Epithelial cell of esophagus (primary cell): ENCODE measurements around the gene COL4A2.

ENCODE experiments used
- DNase-seq: peaks from one replicate; pipeline ENCODE4 v3.0.0; 2010; ENCODE audit warnings: low read depth
- H3K4me3 ChIP-seq: 2 replicates; pipeline ENCODE4 v1.5.1; 2011; ENCODE audit warnings: mild to moderate bottlenecking, low read length, control low read depth
- TF ChIP-seq, protein P1 (sequence below): IDR thresholded peaks from 2 replicates; pipeline ENCODE4 v1.5.1; 2011; ENCODE audit warnings: low read depth, mild to moderate bottlenecking, low read length, control low read depth, inconsistent platforms; ENCODE audit not compliant: insufficient read depth; ENCODE audit errors: missing control alignments

The COL4A2 gene

DNA sequence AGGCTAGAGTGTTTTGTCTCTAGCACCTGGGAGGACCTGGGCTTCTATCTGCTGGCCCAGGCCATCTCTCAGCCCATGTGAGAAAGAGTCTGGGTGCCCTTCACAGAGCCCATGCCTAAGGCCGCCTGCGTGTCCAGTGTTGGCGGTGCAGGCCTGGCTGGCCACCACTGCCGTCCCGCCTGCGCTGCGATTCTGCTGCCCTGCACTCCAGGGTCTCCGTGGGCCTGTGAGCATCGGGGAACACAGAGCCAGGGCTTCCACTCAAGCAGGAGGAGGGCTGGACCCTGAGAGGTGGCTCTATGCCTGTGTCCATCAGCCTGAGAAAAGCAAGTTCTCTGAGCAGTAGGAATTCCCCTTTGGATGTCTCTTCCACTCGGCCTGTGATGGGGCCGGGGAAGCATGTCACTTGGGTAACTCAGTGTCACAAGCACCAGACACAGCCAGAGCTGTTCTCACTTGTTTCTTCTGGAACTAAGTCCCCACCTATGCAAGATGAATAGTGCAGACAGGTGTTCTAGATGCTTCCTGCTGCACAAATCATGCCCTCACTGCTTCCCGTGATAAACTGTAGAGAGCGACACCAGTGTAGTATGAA is 160.5 kb downstream of the COL4A2 start:
- DNase-seq, result no peak
- H3K4me3 ChIP-seq, result no peak overlapping the region
- TF ChIP-seq, protein P1, sequence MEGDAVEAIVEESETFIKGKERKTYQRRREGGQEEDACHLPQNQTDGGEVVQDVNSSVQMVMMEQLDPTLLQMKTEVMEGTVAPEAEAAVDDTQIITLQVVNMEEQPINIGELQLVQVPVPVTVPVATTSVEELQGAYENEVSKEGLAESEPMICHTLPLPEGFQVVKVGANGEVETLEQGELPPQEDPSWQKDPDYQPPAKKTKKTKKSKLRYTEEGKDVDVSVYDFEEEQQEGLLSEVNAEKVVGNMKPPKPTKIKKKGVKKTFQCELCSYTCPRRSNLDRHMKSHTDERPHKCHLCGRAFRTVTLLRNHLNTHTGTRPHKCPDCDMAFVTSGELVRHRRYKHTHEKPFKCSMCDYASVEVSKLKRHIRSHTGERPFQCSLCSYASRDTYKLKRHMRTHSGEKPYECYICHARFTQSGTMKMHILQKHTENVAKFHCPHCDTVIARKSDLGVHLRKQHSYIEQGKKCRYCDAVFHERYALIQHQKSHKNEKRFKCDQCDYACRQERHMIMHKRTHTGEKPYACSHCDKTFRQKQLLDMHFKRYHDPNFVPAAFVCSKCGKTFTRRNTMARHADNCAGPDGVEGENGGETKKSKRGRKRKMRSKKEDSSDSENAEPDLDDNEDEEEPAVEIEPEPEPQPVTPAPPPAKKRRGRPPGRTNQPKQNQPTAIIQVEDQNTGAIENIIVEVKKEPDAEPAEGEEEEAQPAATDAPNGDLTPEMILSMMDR, result no peak

DNA sequence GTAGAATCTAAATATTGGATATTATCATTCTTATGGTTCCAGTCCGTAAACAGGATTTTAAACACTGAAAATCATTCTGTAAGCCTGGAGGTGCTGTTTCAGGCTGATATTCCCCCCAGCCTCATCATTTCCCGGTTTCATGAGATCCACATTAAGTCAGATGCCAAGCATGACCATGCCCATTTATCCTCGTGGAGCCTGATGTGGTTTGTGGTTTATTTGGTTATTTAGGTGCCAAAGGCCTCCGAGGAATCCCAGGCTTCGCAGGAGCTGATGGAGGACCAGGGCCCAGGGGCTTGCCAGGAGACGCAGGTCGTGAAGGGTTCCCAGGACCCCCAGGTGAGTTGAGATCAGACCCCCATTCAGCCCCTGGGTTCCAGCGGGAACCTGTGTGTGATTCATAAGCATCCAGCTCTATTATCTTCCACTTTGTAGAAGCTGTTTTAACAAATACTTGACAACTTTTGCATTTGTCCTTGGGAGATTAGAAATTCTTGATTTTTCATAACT is 162.0 kb downstream of the COL4A2 start:
- no peak for DNase-seq

DNA sequence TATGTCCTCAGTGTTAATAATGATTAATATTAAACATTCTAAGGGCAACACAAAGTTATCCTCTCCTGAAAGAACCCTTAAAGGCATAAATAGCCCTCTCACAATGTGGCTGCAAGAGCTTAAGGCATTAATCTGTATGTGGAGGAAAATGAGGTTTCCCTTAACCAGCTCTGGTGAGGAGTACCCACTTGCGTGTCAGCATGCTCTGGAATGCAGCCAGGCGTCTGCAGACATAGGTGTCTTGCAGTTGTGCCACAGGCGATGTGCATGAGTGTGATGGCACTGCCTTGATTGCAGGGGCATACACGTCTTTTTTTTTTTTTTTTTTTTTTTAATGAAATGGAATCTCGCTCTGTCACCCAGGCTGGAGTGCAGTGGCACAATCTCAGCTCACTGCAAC is 162.5 kb downstream of the COL4A2 start:
- no peak overlapping the region for H3K4me3 ChIP-seq
- TF ChIP-seq, protein P1, result no peak
- DNase-seq, result no peak

More for the DNA sequence above, 162.0 kb downstream of the COL4A2 start:
- TF ChIP-seq, protein P1, result no peak
- no peak overlapping the region for H3K4me3 ChIP-seq

DNA sequence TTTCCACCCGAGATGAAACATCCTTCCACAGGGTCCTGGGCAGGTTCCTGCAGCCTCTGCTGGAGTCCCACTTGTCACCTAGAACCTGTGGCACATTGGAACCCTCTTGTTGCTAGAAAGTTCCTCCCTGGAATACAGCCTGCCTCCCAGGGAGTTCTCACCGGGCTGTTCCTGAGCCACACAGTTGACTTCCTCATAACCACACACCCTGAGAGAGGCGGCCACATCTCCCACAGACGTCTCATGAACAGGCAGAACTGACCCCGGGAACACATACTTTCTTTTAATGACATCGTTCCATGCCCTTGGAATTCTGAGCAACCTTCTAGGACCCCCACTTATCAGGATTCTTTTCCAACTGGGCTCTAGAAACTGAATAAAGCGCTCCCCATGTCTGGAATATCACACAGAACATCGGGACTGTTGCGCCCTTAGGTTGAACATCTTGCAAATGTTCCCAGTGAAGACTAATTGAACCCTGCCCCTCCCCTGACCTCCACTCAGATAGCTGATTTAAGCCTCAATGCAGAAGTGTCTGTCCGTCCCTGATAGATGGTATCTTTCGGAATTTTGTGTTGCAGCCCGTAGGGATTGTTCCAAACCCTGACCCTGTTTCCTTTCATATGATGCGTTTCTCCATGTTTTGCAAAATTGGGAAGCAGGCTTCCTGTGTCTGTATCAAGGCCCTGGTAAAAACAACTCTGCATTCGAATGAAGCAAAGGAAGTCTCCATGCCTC is 163.4 kb downstream of the COL4A2 start:
- DNase-seq, result no peak
- no peak overlapping the region for H3K4me3 ChIP-seq
- TF ChIP-seq, protein P1, result no peak

DNA sequence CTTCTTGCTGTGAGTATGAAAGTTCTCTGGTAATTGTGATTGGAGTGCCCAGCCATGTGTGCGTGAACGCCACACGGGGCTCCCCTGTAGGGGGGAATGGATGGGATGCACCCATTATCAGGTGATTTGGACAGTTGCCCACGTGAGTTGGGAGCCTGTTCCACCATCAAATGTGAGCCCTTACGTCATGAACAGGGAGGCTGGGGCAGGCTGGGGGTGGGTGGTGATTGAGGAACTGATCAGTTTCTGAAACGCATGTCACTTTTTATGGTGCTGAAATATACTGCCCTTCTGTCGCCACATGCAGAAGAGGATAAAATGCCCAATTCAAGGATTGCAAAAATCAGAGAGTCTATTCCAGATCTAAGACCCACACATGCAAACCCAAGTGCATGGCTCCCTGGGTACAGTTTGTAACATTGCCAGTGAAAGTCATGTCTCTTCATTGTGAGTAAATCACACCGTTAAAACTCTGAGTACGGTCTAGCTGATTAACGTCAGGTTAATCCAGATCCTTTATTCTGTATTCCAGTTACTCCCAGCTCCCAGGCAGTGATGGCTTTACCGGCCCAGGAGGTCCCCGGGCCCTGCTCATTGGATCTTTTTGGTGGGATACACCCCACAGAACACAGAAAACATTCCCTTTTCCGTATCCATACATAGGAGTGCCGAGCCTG is 164.2 kb downstream of the COL4A2 start:
- H3K4me3 ChIP-seq, result no peak overlapping the region
- TF ChIP-seq, protein P1, result no peak
- no peak for DNase-seq

DNA sequence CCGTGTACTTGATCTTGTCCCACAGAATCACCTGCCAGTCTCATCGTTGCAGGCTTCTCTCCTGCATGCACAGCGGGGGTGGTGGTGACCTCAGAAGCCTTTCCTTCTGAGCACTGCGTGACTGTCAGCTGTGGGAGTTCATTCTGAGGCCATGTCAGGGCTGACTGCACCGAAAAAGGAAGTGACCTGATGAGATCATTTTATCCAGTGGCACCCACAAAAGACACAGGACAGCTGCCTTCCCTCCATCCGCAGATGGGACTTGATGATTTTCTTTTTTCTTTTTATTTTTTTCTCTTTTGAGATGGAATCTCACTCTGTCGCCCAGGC is 164.7 kb downstream of the COL4A2 start:
- no peak for DNase-seq
- TF ChIP-seq, protein P1, result no peak
- no peak overlapping the region for H3K4me3 ChIP-seq
